ENCODE data around the gene KPNA2.
"Not testable (repeated sequence)": the region's sequence is repeated elsewhere in the genome, so short reads cannot be mapped to it uniquely, and the experiment has no call there.

Gene KPNA2

GRCh38 chr17:68074279-68074678, 38.7 kb downstream of the KPNA2 start:
- TF ChIP-seq CTCF (IDR thresholded peaks at IDR 0.05; ENCODE audit: low read length) (no peak), EZH2 (IDR thresholded peaks at IDR 0.05; ENCODE audit: borderline replicate concordance, low read length) (no peak)
- H2AFZ ChIP-seq (ENCODE audit: low read length): no peak overlapping the region
- peaks cover 5% of the 10 kb centered on the region for H3K4me1 ChIP-seq (ENCODE audit: insufficient read depth, low read length, severe bottlenecking)
- H3K36me3 ChIP-seq (ENCODE audit: insufficient read depth, low read length): no peaks in the 10 kb centered on the region
- H3K9me3 ChIP-seq (ENCODE audit: low read length): no peaks in the 10 kb centered on the region
- no peaks in the 10 kb centered on the region for H3K27me3 ChIP-seq (ENCODE audit: insufficient read depth, low read length)
- no peaks in the 10 kb centered on the region for H3K79me2 ChIP-seq (ENCODE audit: insufficient read depth, low read length)
- H4K20me1 ChIP-seq (ENCODE audit: insufficient read depth, low read length): no peaks in the 10 kb centered on the region
- H3K27ac ChIP-seq (ENCODE audit: low read depth, low read length, poor library complexity, severe bottlenecking): no peak overlapping the region
- no peak overlapping the region for H3K9ac ChIP-seq (ENCODE audit: low read length)
- H3K4me2 ChIP-seq (ENCODE audit: low read length): no peak overlapping the region
- H3K4me3 ChIP-seq (ENCODE audit: low read depth, low read length, poor library complexity, severe bottlenecking): no peak overlapping the region
- no peaks in the 10 kb centered on the region for H3F3A ChIP-seq (ENCODE audit: insufficient read depth, low read length)
- no peaks in the 10 kb centered on the region for H3K9me2 ChIP-seq (ENCODE audit: low read depth, low read length)

- H3K36me3 ChIP-seq (ENCODE audit: insufficient read depth, low read length); H3K27me3 ChIP-seq (ENCODE audit: insufficient read depth, low read length); H3K27ac ChIP-seq (ENCODE audit: low read depth, low read length, poor library complexity, severe bottlenecking); H3K9me2 ChIP-seq (ENCODE audit: low read depth, low read length); H3K4me2 ChIP-seq (ENCODE audit: low read length); H3K79me2 ChIP-seq (ENCODE audit: insufficient read depth, low read length); H3K9me3 ChIP-seq (ENCODE audit: low read length); H4K20me1 ChIP-seq (ENCODE audit: insufficient read depth, low read length); H3K9ac ChIP-seq (ENCODE audit: low read length); H3F3A ChIP-seq (ENCODE audit: insufficient read depth, low read length); H2AFZ ChIP-seq (ENCODE audit: low read length); H3K4me1 ChIP-seq (ENCODE audit: insufficient read depth, low read length, severe bottlenecking); H3K4me3 ChIP-seq (ENCODE audit: low read depth, low read length, poor library complexity, severe bottlenecking): not testable (repeated sequence)
These were observed 40.5 kb downstream of the KPNA2 start for GRCh38 chr17:68075953-68076607.

GRCh38 chr17:68077498-68077897, 42.0 kb downstream of the KPNA2 start:
- not testable (repeated sequence) for H3K27ac ChIP-seq (ENCODE audit: low read depth, low read length, poor library complexity, severe bottlenecking); H3K9me2 ChIP-seq (ENCODE audit: low read depth, low read length); H3K27me3 ChIP-seq (ENCODE audit: insufficient read depth, low read length); H3K9me3 ChIP-seq (ENCODE audit: low read length); H4K20me1 ChIP-seq (ENCODE audit: insufficient read depth, low read length); H3K79me2 ChIP-seq (ENCODE audit: insufficient read depth, low read length); H3K9ac ChIP-seq (ENCODE audit: low read length); H3K4me2 ChIP-seq (ENCODE audit: low read length); H3K4me3 ChIP-seq (ENCODE audit: low read depth, low read length, poor library complexity, severe bottlenecking); H3K36me3 ChIP-seq (ENCODE audit: insufficient read depth, low read length); H3F3A ChIP-seq (ENCODE audit: insufficient read depth, low read length); H3K4me1 ChIP-seq (ENCODE audit: insufficient read depth, low read length, severe bottlenecking)
- H2AFZ ChIP-seq (ENCODE audit: low read length): peak overlapping the region; percentile 69; the same call in 1 of the 2 replicates

GRCh38 chr17:68080411-68081150, 45.0 kb downstream of the KPNA2 start:
- no peaks in the 10 kb centered on the region for H3K36me3 ChIP-seq (ENCODE audit: insufficient read depth, low read length)
- no peak overlapping the region for H2AFZ ChIP-seq (ENCODE audit: low read length)
- no peaks in the 10 kb centered on the region for H3K9me3 ChIP-seq (ENCODE audit: low read length)
- peaks cover 10% of the 10 kb centered on the region for H3K4me1 ChIP-seq (ENCODE audit: insufficient read depth, low read length, severe bottlenecking)
- no peaks in the 10 kb centered on the region for H3K9me2 ChIP-seq (ENCODE audit: low read depth, low read length)
- H3K4me2 ChIP-seq (ENCODE audit: low read length): no peak overlapping the region
- no peaks in the 10 kb centered on the region for H3K27me3 ChIP-seq (ENCODE audit: insufficient read depth, low read length)
- no peak overlapping the region for H3K9ac ChIP-seq (ENCODE audit: low read length)
- TF ChIP-seq CTCF (IDR thresholded peaks at IDR 0.05; ENCODE audit: low read length): no peak
- TF ChIP-seq EZH2 (IDR thresholded peaks at IDR 0.05; ENCODE audit: borderline replicate concordance, low read length): no peak
- H3K27ac ChIP-seq (ENCODE audit: low read depth, low read length, poor library complexity, severe bottlenecking): no peak overlapping the region
- no peaks in the 10 kb centered on the region for H3K79me2 ChIP-seq (ENCODE audit: insufficient read depth, low read length)
- no peaks in the 10 kb centered on the region for H4K20me1 ChIP-seq (ENCODE audit: insufficient read depth, low read length)
- no peak overlapping the region for H3K4me3 ChIP-seq (ENCODE audit: low read depth, low read length, poor library complexity, severe bottlenecking)
- no peaks in the 10 kb centered on the region for H3F3A ChIP-seq (ENCODE audit: insufficient read depth, low read length)

GRCh38 chr17:68081305-68082265, 46.0 kb downstream of the KPNA2 start:
- not testable (repeated sequence) for H3K9me3 ChIP-seq (ENCODE audit: low read length); H3K27ac ChIP-seq (ENCODE audit: low read depth, low read length, poor library complexity, severe bottlenecking); H3K4me3 ChIP-seq (ENCODE audit: low read depth, low read length, poor library complexity, severe bottlenecking); H3K27me3 ChIP-seq (ENCODE audit: insufficient read depth, low read length); H3K36me3 ChIP-seq (ENCODE audit: insufficient read depth, low read length); H3K9ac ChIP-seq (ENCODE audit: low read length); H2AFZ ChIP-seq (ENCODE audit: low read length); H3K4me2 ChIP-seq (ENCODE audit: low read length); H4K20me1 ChIP-seq (ENCODE audit: insufficient read depth, low read length); H3K9me2 ChIP-seq (ENCODE audit: low read depth, low read length); H3F3A ChIP-seq (ENCODE audit: insufficient read depth, low read length); H3K79me2 ChIP-seq (ENCODE audit: insufficient read depth, low read length)
- H3K4me1 ChIP-seq (ENCODE audit: insufficient read depth, low read length, severe bottlenecking): peaks cover 21% of the 10 kb centered on the region
